AG08395 (cell line): ENCODE results near the gene FAM20C.
A peak's percentile ranks its signal among the peaks of the same experiment; 100 is the strongest.
"Not testable (repeated sequence)": the region's sequence is repeated elsewhere in the genome, so short reads cannot be mapped to it uniquely, and the experiment has no call there.

Source experiments
- DNase-seq: peaks from one replicate; pipeline ENCODE4 v3.0.0; 2012; ENCODE audit warnings: mixed read lengths, low spot score

Gene FAM20C

DNA sequence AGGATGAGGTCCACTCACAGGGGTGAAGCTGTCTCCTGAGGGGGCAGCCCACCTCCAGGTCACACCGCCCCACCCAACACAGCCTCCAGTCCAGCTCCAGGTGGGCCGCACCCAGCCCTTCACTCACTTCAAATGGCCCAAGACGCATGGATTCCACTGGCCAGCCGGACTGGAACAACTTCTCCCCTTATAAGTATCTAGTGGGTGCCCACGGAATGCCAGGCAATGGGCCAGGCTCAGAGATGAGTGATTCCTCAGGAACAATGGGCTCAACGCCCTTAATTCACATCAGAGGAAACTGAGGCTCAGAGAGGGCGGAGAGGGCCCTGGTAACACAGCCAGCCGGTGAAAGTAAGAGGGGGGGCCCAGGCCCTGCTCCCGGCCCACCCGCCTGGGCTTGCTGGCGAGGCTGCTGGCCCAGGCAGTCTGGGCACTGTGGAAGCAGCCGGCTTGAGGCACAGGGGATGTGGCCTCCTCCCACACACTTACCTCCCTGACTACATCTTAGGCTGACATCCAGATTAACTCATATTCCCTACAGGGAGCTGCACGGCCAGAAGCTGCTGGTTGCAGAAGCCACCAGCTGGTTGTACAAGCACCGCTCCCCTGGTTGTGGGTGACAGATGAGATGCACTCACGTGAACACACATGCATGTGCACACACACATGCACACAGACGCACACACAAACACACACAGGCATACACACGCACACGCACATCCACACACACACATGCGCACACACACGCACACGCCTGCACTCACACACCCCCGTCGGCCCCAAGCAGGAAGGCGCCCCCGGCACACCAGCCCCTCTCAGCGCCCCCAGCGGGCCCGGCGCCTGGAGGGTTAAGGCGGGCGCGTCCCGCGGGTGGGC, 1.0 kb upstream of the FAM20C start:
- DNase-seq, result peak; percentile 87

DNA sequence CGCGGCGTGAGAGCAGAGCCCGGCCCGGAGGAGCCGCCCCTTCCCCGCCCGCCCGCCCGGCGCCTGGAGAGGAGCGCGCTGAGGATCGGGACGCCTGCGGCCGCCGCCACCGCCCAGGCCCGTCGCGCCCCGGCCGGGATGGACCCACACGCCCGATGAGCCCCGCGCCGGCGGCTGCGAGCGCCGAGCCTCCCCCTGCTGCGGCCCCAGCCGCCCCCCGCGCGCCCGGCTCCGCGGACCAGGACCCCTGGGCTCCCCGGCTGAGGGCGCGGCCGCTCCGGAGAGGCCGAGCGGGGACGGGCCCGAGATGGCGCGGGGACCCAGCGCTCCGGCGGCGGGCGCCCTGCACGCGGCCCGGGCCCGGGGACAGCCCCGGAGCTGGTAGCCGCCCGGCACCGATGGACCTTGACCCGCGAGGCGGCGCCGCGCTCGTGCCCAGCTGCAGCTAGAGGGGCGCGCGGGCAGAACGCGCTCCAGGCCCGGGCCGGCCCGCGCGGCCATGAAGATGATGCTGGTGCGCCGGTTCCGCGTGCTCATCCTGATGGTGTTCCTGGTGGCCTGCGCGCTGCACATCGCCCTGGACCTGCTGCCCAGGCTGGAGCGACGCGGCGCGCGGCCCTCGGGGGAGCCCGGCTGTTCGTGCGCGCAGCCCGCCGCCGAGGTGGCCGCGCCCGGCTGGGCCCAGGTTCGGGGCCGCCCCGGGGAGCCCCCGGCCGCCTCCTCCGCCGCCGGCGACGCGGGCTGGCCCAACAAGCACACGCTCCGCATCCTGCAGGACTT, 520 bp downstream of the FAM20C start:
- peak; percentile 6 for DNase-seq

DNA sequence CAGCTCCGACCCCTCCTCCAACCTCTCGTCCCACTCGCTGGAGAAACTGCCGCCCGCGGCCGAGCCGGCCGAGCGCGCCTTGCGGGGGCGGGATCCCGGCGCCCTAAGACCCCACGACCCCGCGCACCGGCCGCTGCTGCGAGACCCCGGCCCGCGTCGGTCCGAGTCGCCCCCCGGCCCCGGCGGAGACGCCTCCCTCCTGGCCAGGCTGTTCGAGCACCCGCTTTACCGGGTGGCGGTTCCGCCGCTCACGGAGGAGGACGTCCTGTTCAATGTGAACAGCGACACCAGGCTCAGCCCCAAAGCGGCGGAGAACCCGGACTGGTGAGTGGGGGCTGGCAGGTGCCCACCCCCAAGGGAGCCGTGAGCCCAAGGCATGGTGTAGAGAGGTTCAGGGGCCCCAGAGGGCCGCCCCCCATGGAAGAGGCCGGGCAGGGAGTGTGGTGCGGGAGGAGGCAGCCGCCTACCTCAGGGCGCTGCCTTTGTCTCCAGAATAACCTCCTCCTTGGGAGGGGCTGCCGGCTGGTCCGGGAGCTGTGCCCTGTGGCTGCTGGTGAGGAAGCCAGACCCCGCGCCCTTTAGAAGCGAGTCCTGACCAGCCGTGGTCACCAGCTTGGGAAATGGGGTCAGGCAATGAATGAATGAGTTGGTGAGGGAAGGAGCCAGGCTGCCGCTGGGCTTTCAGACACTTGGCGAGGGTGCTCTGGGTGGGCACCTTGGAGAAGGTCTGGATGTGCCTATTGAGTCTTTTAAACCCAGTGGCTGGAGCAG, 1.3 kb downstream of the FAM20C start:
- DNase-seq, result no peak

DNA sequence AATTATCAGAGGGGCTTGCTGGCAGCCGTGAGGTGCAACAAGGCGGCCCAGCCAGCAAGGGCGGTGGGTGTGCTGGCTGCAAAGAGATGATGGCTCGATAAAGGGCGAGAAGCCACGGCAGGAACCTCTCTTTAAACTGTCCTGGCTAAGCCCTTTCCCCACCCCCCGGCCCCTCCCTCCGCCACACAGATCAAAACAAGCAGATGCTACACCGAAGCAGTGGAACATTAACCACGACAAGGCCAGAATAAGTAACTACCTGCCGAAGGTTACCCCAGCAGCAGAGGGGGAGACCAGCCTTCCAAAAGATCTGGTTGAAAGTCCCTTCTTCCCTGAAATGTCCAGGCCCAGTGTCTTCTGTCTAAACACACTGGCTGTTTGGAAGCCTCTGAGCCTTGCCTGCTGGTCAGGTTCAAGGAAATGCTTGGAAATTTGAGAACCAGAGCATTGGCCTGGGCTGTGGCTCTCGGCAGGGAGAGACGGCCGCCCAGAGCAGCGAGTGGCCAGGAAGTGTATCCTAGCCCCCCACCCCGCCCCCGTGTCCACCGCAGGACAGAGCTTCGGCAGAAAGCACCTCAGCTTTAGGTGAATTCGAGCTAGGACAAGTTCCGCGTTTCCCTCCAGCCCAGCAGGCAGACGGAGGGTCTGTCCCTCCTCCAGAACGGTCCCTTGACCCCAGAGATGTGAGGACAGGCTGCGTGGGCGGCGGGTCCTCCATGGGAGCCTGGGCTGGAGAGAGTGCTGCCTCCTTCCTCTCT, 2.1 kb downstream of the FAM20C start:
- DNase-seq, result peak; percentile 47

DNA sequence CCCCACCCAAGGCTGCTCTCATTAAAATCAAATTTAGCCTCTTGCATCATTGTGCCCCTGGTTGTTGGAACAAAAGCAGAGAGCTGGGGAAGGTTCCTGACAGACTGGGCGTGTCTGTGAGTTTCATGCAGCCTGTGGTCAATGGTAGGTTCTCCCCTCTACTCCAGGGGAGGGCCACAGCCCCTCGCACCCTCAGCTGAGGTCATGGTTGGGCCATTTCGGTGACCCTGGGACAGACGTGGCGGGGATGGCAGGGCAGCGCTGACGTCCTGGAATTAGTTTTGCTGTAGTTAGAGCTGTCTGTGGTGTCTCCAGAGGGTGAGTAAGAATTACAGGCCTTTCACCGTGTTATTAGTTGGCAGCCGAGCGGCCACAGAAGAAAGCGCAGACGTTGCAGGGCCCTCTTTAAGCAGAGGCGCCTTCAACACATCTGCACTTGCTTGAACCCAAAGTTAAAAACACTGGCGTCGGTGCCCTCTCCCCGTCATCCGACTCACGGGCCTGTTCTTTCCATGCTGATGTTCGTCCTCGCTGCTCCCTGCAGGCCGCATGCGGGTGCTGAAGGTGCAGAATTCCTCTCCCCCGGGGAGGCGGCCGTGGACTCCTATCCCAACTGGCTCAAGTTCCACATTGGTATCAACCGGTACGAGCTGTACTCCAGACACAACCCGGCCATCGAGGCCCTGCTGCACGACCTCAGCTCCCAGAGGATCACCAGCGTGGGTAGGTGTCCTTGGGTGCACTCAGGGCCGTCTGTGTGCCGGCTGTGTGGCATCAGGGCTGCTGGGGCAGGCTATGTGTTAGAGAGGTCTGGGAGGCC, 2.8 kb downstream of the FAM20C start:
- peak; percentile 70 for DNase-seq

DNA sequence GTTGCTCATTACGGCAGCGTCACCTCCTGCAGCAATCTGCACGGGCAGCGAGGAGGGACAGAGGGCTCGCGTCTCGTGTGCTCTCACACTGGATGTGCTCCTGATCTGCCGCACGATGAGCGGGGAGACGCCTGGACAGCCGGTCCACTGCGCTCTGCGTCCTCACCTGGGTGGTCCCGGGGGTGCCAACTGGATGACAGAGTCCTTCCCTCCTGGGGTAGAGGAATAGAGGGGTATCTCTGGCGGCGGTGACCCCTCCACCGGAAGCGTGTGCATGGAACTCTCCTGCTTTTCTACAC, 3.4 kb downstream of the FAM20C start:
- DNase-seq, result no peak

DNA sequence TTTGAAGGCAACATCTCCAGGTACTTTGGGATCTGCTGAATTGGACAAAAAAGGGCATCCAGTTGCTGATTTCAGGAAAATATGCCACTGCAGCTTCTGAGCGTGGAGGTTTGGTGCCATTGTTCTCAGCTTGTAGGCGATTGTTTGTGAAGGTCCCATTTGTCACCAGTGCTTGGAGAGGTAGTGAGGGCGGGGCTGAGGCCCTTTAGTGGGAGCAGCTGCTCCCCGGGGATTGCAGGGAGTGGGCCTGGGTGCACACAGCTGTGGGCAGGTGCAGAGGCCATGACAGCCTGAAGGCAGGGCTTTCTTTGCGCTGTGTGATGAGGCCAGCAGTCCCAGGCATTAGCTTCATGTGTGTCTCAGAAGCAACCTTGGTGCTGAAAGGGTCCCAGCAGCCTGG, 3.9 kb downstream of the FAM20C start:
- DNase-seq, result no peak

DNA sequence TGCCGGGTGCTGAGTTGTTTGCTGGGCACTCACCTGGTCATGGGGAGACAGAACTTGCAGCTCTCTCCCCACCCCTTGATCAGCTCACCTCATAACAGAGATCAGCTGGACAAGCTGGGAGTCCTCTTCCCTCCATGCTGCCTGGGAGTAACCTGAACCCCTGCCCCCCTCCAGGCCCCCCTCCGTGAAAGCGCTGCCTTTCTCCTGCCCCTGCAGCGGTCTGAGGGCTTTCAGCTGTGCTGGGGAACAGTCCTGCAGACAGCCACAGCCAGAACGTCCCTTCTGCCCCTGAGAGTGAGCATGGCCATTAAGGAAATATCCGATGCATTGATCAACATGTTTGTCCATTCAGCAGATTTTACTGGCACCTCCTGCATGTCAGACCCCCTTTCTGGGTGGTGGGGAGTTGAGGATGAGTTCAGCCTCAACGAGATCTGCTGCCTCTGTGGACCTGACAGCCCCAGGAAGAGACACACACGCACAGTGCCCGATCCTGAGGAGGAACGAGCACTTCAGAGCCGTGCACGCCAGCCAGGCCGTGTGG, 4.5 kb downstream of the FAM20C start:
- DNase-seq, result no peak

DNA sequence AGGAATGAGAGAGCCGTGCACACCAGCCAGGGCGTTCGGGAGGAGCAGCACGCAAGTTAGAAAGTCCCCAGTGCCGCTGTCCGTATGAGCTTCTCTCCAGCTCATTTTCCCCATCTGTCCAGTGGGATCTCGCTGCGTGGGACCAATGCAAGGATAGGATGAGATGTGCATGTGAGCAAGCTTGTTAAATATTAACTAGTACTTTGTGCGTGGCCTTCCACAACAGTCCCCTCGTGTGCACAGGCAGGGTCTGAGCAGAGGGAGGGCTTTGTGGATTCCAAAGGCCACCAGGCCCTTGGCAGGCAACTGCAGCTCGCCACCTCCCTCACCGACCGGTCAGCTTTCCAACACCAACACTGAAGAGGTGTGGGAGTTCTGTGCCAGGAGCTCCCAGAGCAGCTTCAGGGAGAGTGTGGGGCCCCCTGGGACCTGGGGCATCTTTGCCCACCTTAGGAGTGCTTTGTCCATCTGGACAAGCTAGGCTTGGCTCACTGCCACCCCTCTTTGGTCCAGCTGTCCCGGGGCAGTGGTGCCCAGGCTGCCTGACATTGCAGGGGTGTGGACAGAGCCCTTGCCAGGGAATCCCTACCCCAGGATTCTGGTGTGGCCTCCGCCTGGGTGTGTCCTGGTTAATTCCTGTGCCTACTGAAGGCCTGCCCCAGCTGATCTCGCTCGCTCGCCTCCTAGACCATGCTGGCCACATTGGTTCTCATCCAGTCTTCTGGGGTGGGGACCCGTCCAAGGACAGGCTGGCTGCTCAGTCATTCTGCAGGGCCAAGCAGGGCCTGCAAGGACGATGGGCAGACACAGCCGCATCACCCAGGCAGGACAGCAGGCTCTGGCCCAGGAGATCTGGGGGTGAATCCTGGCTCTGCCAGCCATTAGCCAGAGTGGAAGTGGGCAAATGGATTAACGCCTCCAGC, 5.3 kb downstream of the FAM20C start:
- DNase-seq, result no peak

DNA sequence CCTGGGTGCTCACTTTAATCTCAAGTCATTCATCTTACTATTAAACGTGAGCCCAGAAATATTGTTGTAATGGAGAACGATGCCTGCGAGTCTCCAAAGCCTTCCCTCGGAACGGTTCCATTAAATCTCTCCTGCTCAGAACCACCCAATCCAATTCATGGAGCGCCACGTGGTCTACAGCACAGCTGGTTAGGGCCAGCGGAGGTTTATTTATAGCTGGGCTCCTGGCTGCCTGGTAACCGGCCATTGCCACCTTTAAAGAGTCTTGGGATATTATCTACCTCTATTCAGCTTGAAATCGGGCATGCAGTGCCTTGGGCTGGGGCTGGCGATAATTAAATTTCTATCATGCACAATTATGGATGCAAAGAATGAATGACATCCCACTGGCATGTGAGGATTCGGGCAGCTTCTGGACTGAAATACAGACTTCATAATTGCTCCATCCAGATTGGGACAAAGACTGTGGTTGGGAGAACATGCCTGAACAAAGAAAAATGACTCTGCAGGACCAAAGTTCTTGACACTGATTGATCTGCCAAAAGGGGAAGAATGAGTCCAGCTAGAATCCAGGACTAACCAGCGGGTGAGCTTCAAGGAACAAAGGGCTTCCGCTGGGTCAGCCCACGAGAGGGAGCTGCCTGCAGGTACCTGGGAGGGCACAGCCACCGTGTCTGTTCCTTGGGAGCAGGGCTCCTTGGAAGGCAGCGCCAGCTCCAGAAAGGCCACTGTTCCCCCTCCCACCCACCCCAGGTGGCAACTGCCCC, 7.3 kb downstream of the FAM20C start:
- no peak for DNase-seq

DNA sequence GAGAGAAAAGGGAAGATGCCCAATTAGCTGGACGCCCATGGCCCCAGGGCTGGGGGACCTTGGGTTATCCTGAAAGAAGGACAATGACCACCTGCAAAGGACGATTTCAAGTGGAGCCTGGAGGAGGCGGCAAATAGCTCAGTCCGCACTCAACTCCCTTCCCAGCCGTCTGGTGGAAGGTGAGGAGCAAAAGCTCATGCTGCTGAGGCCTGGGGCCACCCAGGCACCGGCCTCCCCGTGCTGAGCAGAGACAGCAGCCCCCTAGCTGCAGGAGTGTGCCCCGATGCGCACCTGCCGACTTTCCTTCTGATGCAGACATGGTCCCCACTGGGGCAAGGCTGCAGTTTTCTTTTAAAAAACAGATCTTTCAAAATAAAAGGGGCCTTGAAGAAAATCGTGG, 7.9 kb downstream of the FAM20C start:
- no peak for DNase-seq

DNA sequence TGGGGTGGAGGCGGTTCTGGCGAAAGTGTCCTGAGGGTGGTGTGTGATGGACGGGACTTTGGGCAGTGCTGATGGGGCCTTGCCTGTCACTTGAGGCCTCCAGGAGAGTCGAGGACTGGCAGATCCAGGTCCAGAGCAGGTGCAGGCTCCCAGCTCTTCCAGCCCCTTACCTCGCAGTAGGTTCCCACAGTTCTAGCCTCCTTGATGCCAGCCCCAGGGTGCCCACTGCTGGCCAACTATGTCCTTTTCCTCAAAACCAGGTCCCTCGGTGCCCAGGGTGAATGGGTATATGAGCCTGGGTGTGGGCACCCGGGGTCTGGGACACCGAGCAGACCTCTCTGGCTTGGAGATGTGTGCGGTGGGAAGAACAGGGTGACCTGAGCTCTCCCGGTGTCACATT, 8.3 kb downstream of the FAM20C start:
- no peak for DNase-seq

DNA sequence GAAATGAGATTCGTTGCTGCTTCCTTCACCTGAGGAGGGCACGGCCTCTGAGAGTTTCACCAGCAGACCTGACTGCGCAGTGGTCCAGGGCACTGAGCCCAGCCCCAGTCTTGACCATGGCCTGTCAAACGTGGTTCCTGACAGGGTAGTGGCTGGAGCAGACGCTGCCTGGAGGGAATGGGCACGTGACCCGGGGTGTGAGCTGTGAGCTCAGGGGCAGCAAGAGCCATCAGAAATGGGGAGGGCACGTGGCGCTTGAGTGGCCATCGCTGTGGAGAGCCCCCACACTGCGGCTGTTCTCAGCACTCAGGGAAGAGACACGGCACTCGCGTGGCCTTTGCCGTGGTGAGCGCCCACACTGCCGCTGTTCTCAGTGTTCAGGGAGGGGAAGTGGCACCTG, 12.0 kb downstream of the FAM20C start:
- no peak for DNase-seq

DNA sequence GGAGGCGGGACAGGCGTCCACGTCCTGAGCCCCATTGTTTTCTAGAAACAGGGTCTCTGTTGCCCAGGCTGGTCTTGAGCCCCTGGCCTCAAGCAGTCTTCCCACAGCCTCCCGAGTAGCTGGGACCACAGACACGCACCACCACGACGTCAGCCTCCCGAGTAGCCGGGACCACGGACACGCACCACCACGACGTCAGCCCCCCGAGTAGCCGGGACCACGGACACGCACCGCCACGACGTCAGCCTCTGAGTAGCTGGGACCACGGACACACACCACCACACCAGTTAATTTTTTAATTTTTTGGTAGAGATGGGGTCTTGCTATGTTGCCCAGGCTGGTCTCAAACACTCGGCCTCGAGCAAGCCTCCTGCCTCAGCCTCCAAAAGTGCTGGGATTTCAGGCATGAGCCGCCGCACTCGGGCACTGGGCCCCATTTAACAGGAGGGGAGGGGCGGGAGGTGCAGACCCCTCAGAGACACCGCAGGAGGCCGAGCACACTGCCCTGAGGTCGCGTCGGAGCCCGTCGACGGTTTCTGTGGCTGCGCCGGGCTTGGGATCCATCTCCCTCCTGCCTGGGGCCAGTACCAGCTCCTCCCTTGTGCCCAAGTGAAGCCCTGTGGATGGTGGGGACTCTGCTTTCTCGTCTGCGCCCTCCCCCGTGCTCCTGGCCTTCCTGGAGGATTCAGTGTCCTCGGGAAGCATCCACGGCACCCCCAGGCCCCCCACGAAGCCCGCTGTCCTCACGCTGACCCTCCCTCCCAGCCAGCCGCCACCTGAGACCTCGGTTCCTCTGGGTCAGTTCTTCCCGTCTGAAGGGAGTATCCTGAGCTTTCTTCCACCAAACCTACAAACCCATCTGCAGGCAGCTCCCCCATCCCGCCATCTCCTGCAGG, 13.0 kb downstream of the FAM20C start:
- no peak for DNase-seq

DNA sequence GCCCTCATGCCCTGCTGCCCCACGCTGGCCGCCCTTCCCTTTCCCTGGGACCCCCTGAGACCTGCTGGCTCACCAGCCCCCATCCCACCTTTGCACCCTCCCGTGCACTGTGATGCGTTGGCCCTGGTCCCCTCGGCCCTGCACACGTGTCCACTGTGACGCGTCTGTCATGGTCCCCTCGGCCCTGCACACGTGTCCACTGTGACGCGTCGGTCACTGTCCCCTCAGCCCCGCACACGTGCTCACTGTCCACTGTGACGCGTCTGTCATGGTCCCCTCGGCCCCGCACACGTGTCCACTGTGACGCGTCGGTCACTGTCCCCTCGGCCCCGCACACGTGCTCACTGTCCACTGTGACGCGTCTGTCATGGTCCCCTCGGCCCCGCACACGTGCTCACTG, 14.0 kb downstream of the FAM20C start:
- DNase-seq, result not testable (repeated sequence)

DNA sequence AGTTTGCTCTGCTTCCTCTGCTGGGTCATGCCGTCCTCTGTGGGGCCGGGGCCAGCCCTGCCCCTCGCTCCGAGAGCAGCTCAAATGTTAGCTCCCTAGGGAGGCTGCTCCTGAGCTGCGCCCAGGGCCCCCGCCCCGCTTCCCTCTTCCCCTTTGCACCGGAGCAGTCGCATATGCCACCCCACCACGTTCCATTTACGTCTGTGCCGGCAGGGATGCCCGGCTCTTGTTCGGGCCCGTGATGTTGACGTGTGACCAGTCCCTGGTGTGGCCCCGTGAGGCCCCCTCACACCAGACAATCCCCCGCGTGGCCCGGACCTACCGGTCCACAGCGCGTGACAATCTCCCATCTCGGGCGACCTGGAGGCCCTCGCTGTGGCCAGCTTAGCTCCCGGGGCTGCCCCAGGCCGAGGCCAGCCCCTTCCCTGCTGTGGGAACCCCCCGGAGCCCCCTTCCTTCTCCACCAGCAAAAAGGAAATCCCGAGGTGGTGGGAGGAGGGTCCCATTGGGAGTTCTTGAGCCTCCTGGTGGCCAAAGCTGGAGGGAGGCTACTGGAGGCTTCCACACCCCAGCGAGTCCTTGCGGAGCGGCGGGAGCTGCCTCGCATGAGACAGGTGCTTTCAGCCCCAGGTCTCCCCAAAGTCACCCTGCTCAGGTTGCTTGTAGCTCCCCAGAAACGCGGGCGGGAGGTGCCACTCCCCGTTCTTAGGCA, 15.2 kb downstream of the FAM20C start:
- DNase-seq, result no peak

DNA sequence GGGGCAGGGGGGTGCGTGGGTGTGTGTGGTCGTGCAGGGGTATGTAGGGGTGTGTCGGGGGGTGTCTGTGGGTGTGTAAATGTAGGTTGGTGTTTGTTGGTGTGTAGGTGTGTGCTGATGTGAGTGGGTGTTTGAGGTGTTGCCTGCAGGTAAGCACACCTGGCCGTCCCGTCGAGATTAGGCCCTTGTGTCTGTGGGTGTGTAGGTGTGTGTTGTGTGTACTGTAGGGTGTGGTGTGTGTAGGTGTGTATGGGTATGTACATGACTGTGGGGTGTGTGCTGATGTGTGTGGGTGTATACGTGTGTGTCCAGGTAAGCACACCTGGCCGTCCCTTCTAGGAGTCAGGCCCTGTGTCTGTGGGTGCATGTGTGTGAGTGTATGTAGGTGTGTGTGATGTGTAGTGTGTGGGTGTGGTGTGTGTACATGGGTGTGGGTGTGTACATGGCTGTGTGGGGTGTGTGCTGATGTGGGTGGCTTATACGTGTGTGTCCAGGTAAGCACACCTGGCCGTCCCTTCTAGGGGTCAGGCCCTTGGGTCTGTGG, 15.8 kb downstream of the FAM20C start:
- no peak for DNase-seq
